Activated T-helper 2 cell treated with anti-CD3 and anti-CD28 coated beads, Interferon-gamma antibody, Interleukin-2, Interleukin-4, amounts not matched to agents 10 μg/mL and 5 μg/mL and 100 μg/mL, durations not matched to agents 14 hours and 24 hours and 36 hours (primary cell): ENCODE measurements around the gene CACNA1D. TPM values are rescaled to one million over a fixed set of nuclear protein-coding genes. Genes with fewer than 3 reads are reported as not detected.
"Not testable (repeated sequence)": the region's sequence is repeated elsewhere in the genome, so short reads cannot be mapped to it uniquely, and the experiment has no call there.

Source experiments
- DNase-seq: peaks from one replicate; pipeline ENCODE4 v3.0.0; 2021; ENCODE audit warnings: low spot score
- H3K27ac Mint-ChIP-seq: one replicate; pipeline ENCODE4 v1.8.0; 2021; ENCODE audit warnings: mixed read lengths
- H3K27me3 Mint-ChIP-seq: one replicate; pipeline ENCODE4 v1.8.0; 2021; ENCODE audit warnings: low read depth, mixed read lengths
- H3K36me3 Mint-ChIP-seq: one replicate; pipeline ENCODE4 v1.8.0; 2021; ENCODE audit warnings: low read depth, mixed read lengths
- H3K4me1 Mint-ChIP-seq: one replicate; pipeline ENCODE4 v1.8.0; 2021; ENCODE audit warnings: low read depth, mixed read lengths
- H3K4me3 Mint-ChIP-seq: one replicate; pipeline ENCODE4 v1.8.0; 2021; ENCODE audit warnings: low read depth, mild to moderate bottlenecking, moderate library complexity, mixed read lengths
- H3K9me3 Mint-ChIP-seq: one replicate; pipeline ENCODE4 v1.8.0; 2021; ENCODE audit warnings: mixed read lengths
- intact Hi-C: fragments of 100-400 bp; cut with micrococcal nuclease; formaldehyde crosslinking; loops from one replicate; pipeline ENCODE4 v1.15.1; 2023
- total RNA-seq: library from RNA; stranded (reverse); gene quantifications from 2 replicates; pipeline ENCODE4 v1.2.3, GENCODE V29; 2022

The CACNA1D gene
- total RNA-seq, 1 donor from 2014 or later: 9.3 TPM

DNA sequence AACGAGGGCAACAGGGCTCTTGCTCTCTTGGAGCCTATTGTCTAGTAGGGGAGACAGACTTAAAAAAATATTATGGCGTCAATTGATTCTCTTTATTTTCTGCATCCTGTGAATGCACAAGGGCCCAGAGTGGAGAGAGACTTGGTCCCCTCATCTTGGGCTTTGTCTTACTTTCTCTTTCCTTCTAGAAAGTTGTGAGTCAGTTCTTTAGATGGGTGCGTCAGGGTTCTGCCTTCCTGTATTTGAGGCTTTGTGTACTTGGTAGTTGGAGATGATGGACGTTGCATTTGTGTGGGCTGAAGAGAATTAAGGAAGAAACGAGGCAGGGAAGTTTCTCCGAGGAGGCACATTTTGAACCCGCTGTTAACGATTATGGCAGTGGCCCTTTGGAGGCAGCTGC, 52.9 kb downstream of the CACNA1D start:
- Mint-ChIP-seq H3K27ac (no peak overlapping the region), H3K4me3 (no peak overlapping the region), H3K4me1 (peaks cover 24% of the 10 kb centered on the region), H3K27me3 (no peaks in the 10 kb centered on the region), H3K36me3 (no peaks in the 10 kb centered on the region), H3K9me3 (no peaks in the 10 kb centered on the region)
- intact Hi-C loops: no loop called here
- no peak for DNase-seq

DNA sequence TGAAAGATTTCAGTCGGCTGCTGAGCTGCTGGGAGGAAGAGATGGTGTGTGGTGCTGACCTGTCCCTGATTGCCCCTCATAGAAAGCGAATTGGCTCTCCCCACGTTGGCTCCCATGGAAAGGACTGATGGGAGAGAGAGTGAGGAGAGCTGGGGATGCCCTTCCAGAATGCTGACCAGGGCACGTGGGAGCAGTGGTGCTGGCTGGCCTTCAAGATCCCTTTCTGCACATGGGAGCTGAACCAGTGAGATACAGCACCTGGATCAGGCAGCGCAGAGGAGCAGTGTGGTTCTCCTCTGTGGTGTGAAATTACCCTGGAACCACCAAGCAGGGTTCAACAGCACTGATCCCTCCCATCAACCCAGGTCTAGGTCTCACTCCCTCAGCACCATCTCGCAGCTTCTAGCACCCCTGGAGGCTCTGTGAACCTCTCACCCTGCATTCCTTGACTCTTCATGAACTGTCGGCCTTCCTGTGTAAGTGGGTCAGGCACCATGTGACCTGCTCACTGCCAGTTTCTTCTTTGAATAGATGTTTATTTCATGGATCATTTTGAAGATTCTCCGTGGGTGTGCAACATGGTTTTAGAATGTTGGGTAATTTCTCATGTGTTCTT, 55.7 kb downstream of the CACNA1D start:
- intact Hi-C loops: no loop called here
- no peak overlapping the region for H3K4me3 Mint-ChIP-seq
- H3K9me3 Mint-ChIP-seq: peaks cover 3% of the 10 kb centered on the region
- H3K4me1 Mint-ChIP-seq: peaks cover 33% of the 10 kb centered on the region
- DNase-seq: no peak
- no peak overlapping the region for H3K27ac Mint-ChIP-seq
- peaks cover 3% of the 10 kb centered on the region for H3K36me3 Mint-ChIP-seq
- no peaks in the 10 kb centered on the region for H3K27me3 Mint-ChIP-seq

DNA sequence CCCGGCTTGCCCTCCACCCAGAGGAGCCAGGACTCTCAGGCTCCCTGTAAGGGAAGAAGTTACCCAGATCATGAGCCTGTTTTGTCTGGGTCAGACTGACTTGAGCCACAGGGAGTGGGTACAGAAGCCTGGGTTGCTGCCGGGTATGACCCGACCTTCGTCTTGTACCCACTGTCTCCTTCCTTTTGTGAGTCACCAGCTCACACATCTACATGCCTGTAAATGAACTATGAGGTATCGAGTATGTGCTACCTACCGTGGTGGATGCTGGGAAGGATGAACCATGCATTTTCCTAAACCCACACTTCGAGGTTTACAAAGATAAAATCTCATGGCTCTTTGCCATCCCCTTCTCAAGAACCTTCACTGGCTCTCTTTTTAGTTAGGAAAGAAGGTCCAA, 56.9 kb downstream of the CACNA1D start:
- H3K27ac Mint-ChIP-seq: peak overlapping the region; percentile 10
- no peaks in the 10 kb centered on the region for H3K27me3 Mint-ChIP-seq
- peaks cover 3% of the 10 kb centered on the region for H3K9me3 Mint-ChIP-seq
- DNase-seq: no peak
- intact Hi-C loops: no loop called here
- peaks cover 43% of the 10 kb centered on the region for H3K4me1 Mint-ChIP-seq
- no peak overlapping the region for H3K4me3 Mint-ChIP-seq
- H3K36me3 Mint-ChIP-seq: peaks cover 3% of the 10 kb centered on the region

GRCh38 chr3:53552730-53553129, 58.3 kb downstream of the CACNA1D start:
- DNase-seq: no peak
- no peak overlapping the region for H3K4me3 Mint-ChIP-seq
- H3K27ac Mint-ChIP-seq: no peak overlapping the region
- intact Hi-C loops: no loop called here
- peaks cover 3% of the 10 kb centered on the region for H3K36me3 Mint-ChIP-seq
- peaks cover 38% of the 10 kb centered on the region for H3K4me1 Mint-ChIP-seq
- peaks cover 3% of the 10 kb centered on the region for H3K9me3 Mint-ChIP-seq
- H3K27me3 Mint-ChIP-seq: peaks cover 3% of the 10 kb centered on the region

GRCh38 chr3:53553200-53553599, 58.8 kb downstream of the CACNA1D start:
- intact Hi-C loops: no loop called here
- H3K4me1 Mint-ChIP-seq: peaks cover 38% of the 10 kb centered on the region
- H3K4me3 Mint-ChIP-seq: no peak overlapping the region
- peaks cover 3% of the 10 kb centered on the region for H3K9me3 Mint-ChIP-seq
- no peak overlapping the region for H3K27ac Mint-ChIP-seq
- peaks cover 5% of the 10 kb centered on the region for H3K27me3 Mint-ChIP-seq
- DNase-seq: no peak
- peaks cover 3% of the 10 kb centered on the region for H3K36me3 Mint-ChIP-seq

- no peak for DNase-seq
- H3K27ac Mint-ChIP-seq: peak overlapping the region; percentile 94
- H3K36me3 Mint-ChIP-seq: peaks cover 3% of the 10 kb centered on the region
- H3K27me3 Mint-ChIP-seq: peaks cover 13% of the 10 kb centered on the region
- H3K9me3 Mint-ChIP-seq: peaks cover 3% of the 10 kb centered on the region
- H3K4me3 Mint-ChIP-seq: peak overlapping the region; percentile 35
- intact Hi-C loops: loop anchor here (1.0 to 5.0 kb wide), 3 partner anchors 27 to 163 kb away; no protein-coding TSS in a partner anchor
- H3K4me1 Mint-ChIP-seq: peaks cover 38% of the 10 kb centered on the region
Observed at GRCh38 chr3:53554559-53555067, 60.2 kb downstream of the CACNA1D start.

- peaks cover 38% of the 10 kb centered on the region for H3K4me1 Mint-ChIP-seq
- H3K36me3 Mint-ChIP-seq: peaks cover 3% of the 10 kb centered on the region
- H3K27me3 Mint-ChIP-seq: peaks cover 14% of the 10 kb centered on the region
- H3K27ac Mint-ChIP-seq: peak overlapping the region; percentile 94
- DNase-seq: no peak
- no peak overlapping the region for H3K4me3 Mint-ChIP-seq
- H3K9me3 Mint-ChIP-seq: peaks cover 5% of the 10 kb centered on the region
- intact Hi-C loops: loop anchor here (1.0 to 5.0 kb wide), 3 partner anchors 26 to 162 kb away; no protein-coding TSS in a partner anchor
Observed at GRCh38 chr3:53555068-53555588, 60.7 kb downstream of the CACNA1D start.

GRCh38 chr3:53566461-53567145, 72.2 kb downstream of the CACNA1D start:
- Mint-ChIP-seq H3K4me1 (no peaks in the 10 kb centered on the region), H3K36me3 (no peaks in the 10 kb centered on the region), H3K4me3 (no peak overlapping the region), H3K9me3 (no peaks in the 10 kb centered on the region), H3K27me3 (peaks cover 35% of the 10 kb centered on the region), H3K27ac (no peak overlapping the region)
- no peak for DNase-seq
- intact Hi-C loops: no loop called here

DNA sequence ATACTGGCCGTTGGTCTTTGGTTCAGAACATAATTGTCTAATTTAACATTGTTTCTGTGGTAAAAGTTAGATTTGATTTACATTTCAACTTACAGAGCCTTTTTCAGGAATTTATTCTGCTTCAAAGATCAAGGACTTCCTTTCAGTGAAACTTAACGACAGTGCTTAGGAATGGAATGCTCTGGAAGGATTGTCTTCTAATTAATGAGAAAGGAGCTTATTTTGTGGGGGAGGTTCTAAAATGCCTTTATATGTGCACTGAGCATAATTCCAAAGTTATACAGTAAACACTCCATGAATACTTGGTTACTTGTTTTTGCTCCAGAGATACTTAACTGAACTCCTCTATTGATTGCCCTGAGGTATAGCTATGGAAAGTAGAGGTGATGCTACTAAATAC, 75.7 kb downstream of the CACNA1D start:
- intact Hi-C loops: no loop called here
- Mint-ChIP-seq H3K4me1 (no peaks in the 10 kb centered on the region), H3K4me3 (no peak overlapping the region), H3K27me3 (peaks cover 27% of the 10 kb centered on the region), H3K36me3 (no peaks in the 10 kb centered on the region), H3K9me3 (no peaks in the 10 kb centered on the region), H3K27ac (no peak overlapping the region)
- DNase-seq: no peak

GRCh38 chr3:53570709-53571108, 76.3 kb downstream of the CACNA1D start:
- H3K36me3 Mint-ChIP-seq: no peaks in the 10 kb centered on the region
- no peaks in the 10 kb centered on the region for H3K4me1 Mint-ChIP-seq

GRCh38 chr3:53571264-53571663, 76.9 kb downstream of the CACNA1D start:
- H3K4me1 Mint-ChIP-seq: no peaks in the 10 kb centered on the region
- intact Hi-C loops: no loop called here
- no peak overlapping the region for H3K4me3 Mint-ChIP-seq
- no peak overlapping the region for H3K27ac Mint-ChIP-seq
- H3K9me3 Mint-ChIP-seq: no peaks in the 10 kb centered on the region
- peaks cover 25% of the 10 kb centered on the region for H3K27me3 Mint-ChIP-seq
- DNase-seq: no peak
- no peaks in the 10 kb centered on the region for H3K36me3 Mint-ChIP-seq

More at GRCh38 chr3:53570709-53571108, 76.3 kb downstream of the CACNA1D start:
- Mint-ChIP-seq H3K9me3 (no peaks in the 10 kb centered on the region), H3K27me3 (peaks cover 27% of the 10 kb centered on the region), H3K4me3 (no peak overlapping the region), H3K27ac (no peak overlapping the region)
- no peak for DNase-seq
- intact Hi-C loops: no loop called here

DNA sequence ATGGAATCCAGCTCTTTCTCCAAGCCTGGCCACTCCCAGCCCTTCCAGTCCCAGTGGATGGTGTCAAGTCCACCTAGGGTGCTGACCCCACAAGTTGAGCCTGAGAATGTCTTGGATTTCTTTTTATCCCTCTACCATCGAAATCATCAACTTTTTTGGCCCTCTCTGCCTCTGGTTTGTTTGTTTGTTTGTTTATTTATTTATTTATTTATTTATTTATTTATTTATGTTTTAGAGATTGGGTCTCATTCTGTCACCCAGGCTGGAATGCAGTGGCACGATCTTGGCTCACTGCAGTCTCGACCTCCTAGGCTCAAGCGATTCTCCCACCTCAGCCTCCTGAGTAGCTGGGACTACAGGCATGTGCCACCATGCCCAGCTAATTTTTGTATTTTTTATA, 77.8 kb downstream of the CACNA1D start:
- H3K4me3 Mint-ChIP-seq, H3K36me3 Mint-ChIP-seq, DNase-seq, H3K4me1 Mint-ChIP-seq, H3K27ac Mint-ChIP-seq, H3K9me3 Mint-ChIP-seq, intact Hi-C loops: not testable (repeated sequence)
- H3K27me3 Mint-ChIP-seq: peaks cover 20% of the 10 kb centered on the region

DNA sequence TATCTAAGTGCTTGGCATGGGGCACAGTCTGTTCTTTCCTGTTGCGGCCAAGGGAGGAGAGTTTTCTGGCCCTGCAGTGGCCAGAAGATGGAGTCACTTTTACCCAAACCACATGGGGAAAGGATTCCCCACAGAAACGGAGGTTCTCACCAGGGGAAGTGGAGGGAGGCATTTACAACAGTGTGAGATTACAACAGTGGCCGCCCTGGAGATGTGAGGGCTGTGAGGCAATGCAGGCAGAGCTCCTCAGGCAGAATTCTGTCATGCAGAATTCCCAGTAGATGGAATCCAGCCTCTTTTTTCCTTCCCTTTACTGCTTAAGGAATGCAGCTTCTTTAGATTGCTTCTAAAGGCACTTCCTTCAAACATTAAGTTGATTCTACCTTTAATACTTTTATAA, 83.1 kb downstream of the CACNA1D start:
- peaks cover 15% of the 10 kb centered on the region for H3K27me3 Mint-ChIP-seq
- H3K27ac Mint-ChIP-seq: no peak overlapping the region
- no peaks in the 10 kb centered on the region for H3K36me3 Mint-ChIP-seq
- intact Hi-C loops: no loop called here
- DNase-seq: no peak
- H3K4me3 Mint-ChIP-seq: no peak overlapping the region
- H3K4me1 Mint-ChIP-seq: peaks cover 22% of the 10 kb centered on the region
- H3K9me3 Mint-ChIP-seq: no peaks in the 10 kb centered on the region
